PC-9 (cell line): ENCODE results near the gene ABCD2.

Source experiments
- EZH2 ChIP-seq: fragments of 200-600 bp; sonication (generic); IDR thresholded peaks from 2 replicates; pipeline ENCODE4 v1.8.0; 2017; ENCODE audit warnings: antibody characterized with exemption, low read depth
- TF ChIP-seq, protein P1 (sequence below): fragments of 200-600 bp; sonication (generic); conservative IDR thresholded peaks from 2 replicates; pipeline ENCODE4 v1.6.1; 2017; ENCODE audit warnings: mixed run types, antibody characterized with exemption, mild to moderate bottlenecking, moderate library complexity

DNA sequence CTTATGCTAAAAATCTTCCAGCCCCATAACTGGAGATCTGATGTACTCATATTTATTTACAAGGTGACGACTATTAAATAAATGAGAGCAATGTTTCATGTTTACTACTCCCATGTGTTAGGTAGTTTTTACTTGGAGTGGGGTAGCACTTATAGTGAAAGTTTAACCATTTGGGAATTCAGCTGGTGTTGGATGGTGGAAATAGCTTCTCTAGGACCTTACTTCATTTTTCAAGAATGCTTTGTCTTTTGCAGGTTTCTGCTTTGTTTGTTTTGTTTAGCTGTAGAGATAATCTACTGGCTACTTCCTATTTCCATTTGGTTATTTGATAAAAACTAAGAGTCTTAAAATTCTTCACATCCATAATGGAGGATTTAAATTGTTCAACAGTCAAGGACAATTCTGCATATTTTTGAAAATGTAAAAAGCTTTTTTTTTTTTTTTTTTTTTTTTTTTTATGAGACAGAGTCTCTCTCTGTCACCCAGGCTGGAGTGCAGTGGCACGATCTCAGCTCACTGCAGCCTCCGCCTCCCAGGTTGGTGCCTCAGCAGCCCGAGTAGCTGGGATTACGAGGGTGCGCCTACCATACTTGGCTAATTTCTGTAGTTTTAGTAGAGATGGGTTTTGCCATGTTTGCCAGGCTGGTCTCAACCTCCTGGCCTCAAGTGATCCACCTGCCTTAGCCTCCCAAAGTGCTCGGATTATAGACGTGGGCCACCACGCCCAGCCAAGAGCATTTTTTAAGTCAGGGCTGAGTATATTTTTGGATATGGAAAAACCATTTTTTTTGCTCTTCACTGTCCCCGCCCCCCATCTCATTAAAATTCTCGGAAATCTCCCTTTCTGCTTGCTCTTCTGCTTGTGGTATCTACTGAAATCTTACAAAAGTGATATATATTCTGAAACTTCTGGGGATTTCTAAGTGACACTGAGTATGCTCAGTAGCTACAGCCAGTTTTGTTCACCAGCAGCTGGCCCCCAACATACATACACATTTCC lies 1.4 kb upstream of the ABCD2 start:
- TF ChIP-seq, protein P1, sequence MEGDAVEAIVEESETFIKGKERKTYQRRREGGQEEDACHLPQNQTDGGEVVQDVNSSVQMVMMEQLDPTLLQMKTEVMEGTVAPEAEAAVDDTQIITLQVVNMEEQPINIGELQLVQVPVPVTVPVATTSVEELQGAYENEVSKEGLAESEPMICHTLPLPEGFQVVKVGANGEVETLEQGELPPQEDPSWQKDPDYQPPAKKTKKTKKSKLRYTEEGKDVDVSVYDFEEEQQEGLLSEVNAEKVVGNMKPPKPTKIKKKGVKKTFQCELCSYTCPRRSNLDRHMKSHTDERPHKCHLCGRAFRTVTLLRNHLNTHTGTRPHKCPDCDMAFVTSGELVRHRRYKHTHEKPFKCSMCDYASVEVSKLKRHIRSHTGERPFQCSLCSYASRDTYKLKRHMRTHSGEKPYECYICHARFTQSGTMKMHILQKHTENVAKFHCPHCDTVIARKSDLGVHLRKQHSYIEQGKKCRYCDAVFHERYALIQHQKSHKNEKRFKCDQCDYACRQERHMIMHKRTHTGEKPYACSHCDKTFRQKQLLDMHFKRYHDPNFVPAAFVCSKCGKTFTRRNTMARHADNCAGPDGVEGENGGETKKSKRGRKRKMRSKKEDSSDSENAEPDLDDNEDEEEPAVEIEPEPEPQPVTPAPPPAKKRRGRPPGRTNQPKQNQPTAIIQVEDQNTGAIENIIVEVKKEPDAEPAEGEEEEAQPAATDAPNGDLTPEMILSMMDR: no peak
- no peak for TF ChIP-seq EZH2
